Activated CD4-positive, alpha-beta memory T cell treated with anti-CD3 and anti-CD28 coated beads, Interleukin-2, amount 10 ng/mL, durations not matched to agents 7 days and 5 days (primary cell): Measurements from ENCODE around the gene DHX30. TPM values are rescaled to one million over a fixed set of nuclear protein-coding genes. Genes with fewer than 3 reads are reported as not detected.

ENCODE experiments used
- total RNA-seq, 2 experiments: library from RNA; stranded (reverse); gene quantifications; one replicate each; pipeline ENCODE4 v1.2.3, GENCODE V29; 2021

The DHX30 gene
- total RNA-seq, 2 experiments from 2014 or later, result 62.0 to 63.0 TPM

Other genes starting within 250 kb of the DHX30 start
- gene CSPG5, start 224.3 kb upstream of the DHX30 start, total RNA-seq, result under 1 TPM; 0.30 to 0.40 TPM
- 10 to 100 TPM; 83.0 to 83.7 TPM for gene SMARCC1, start 21.2 kb upstream of the DHX30 start, total RNA-seq
- gene MAP4, start 213.3 kb downstream of the DHX30 start, total RNA-seq, result 10 to 100 TPM; 92.6 to 94.2 TPM